CD4-positive, alpha-beta T cell treated with Interleukin-1 beta for 1 hour (primary cell): ENCODE measurements around the gene SUPT3H.
"Not testable (repeated sequence)": the region's sequence is repeated elsewhere in the genome, so short reads cannot be mapped to it uniquely, and the experiment has no call there.

Experiments used
- DNase-seq, 2 donors: peaks; one replicate each; pipeline ENCODE4 v3.0.0-alpha.2; 2020 to 2022

SUPT3H gene

GRCh38 chr6:44867571-44868334 is 510.0 kb downstream of the SUPT3H start:
- DNase-seq = no peak

- not testable (repeated sequence) for DNase-seq
Measured at GRCh38 chr6:44865184-44865583, 512.5 kb downstream of the SUPT3H start.

- DNase-seq = no peak
Measured at GRCh38 chr6:44859901-44860410, 517.8 kb downstream of the SUPT3H start.

GRCh38 chr6:44858998-44859397 is 518.7 kb downstream of the SUPT3H start:
- peak in 1 of 2 donors; percentile 15 for DNase-seq

GRCh38 chr6:44856479-44856878 is 521.3 kb downstream of the SUPT3H start:
- no peak for DNase-seq

- DNase-seq = no peak
Measured at GRCh38 chr6:44855562-44856411, 521.9 kb downstream of the SUPT3H start.

GRCh38 chr6:44854712-44855443 is 522.9 kb downstream of the SUPT3H start:
- DNase-seq = no peak

- DNase-seq = no peak
Measured at GRCh38 chr6:44851176-44851575, 526.6 kb downstream of the SUPT3H start.

GRCh38 chr6:44850312-44850711 is 527.4 kb downstream of the SUPT3H start:
- DNase-seq = no peak

- DNase-seq = no peak
Measured at GRCh38 chr6:44849806-44850205, 527.9 kb downstream of the SUPT3H start.

- no peak for DNase-seq
Measured at GRCh38 chr6:44843734-44844133, 534.0 kb downstream of the SUPT3H start.

GRCh38 chr6:44842616-44843015 is 535.1 kb downstream of the SUPT3H start:
- no peak for DNase-seq

GRCh38 chr6:44841829-44842228 is 535.9 kb downstream of the SUPT3H start:
- DNase-seq = no peak

GRCh38 chr6:44837741-44838140 is 540.0 kb downstream of the SUPT3H start:
- no peak for DNase-seq

GRCh38 chr6:44837255-44837654 is 540.5 kb downstream of the SUPT3H start:
- no peak for DNase-seq

GRCh38 chr6:44833248-44833647 is 544.5 kb downstream of the SUPT3H start:
- no peak for DNase-seq

- DNase-seq = no peak
Measured at GRCh38 chr6:44831002-44831610, 546.6 kb downstream of the SUPT3H start.

GRCh38 chr6:44829836-44830235 is 547.9 kb downstream of the SUPT3H start:
- peak in 1 of 2 donors; percentile 2 for DNase-seq

- no peak for DNase-seq
Measured at GRCh38 chr6:44828780-44829179, 549.0 kb downstream of the SUPT3H start.

- DNase-seq = no peak
Measured at GRCh38 chr6:44826025-44826676, 551.6 kb downstream of the SUPT3H start.

GRCh38 chr6:44825273-44825672 is 552.5 kb downstream of the SUPT3H start:
- no peak for DNase-seq

GRCh38 chr6:44824567-44824966 is 553.2 kb downstream of the SUPT3H start:
- DNase-seq = no peak
